Measurements from ENCODE around the gene DRAXIN. TPM values are rescaled to one million over a fixed set of nuclear protein-coding genes. Genes with fewer than 3 reads are reported as not detected.

DRAXIN gene
- total RNA-seq, 2 donors from 2014 or later, result not detected

- Histone ChIP-seq H3K27ac (peak overlapping the region in 3 of 4 donors; percentile 81 to 93 (median 84)), H3K4me3 (no peak overlapping the region), H3K9me3 (no peaks in the 10 kb centered on the region), H3K4me1 (peaks cover 49% of the 10 kb centered on the region), H3K36me3 (replicated peaks in 1 of 2; ENCODE audit: insufficient read depth in 1 of 2, low read depth in 2 of 2) (no peaks in the 10 kb centered on the region), H3K27me3 (no peaks in the 10 kb centered on the region)
- DNase-seq, result no peak
- TF ChIP-seq CTCF (IDR thresholded peaks at IDR 0.05), result no peak
- no peak for TF ChIP-seq POLR2A (IDR thresholded peaks at IDR 0.05)
- intact Hi-C loops (cut with DNase I), result no loop called here
- 51 to 80% methylated on average over 4 of the region's 4 CpGs for WGBS, 2 donors
- no peak for ATAC-seq
Measured at GRCh38 chr1:11651017-11651416, 40.5 kb upstream of the DRAXIN start.

- DNase-seq, result no peak
- H3K36me3 ChIP-seq (replicated peaks in 1 of 2; ENCODE audit: insufficient read depth in 1 of 2, low read depth in 2 of 2), result no peaks in the 10 kb centered on the region
- no peaks in the 10 kb centered on the region for H3K27me3 ChIP-seq
- TF ChIP-seq POLR2A (IDR thresholded peaks at IDR 0.05) (no peak), CTCF (IDR thresholded peaks at IDR 0.05) (no peak)
- no peak overlapping the region for H3K4me3 ChIP-seq
- peak overlapping the region in 3 of 4 donors; percentile 85 to 93 (median 90) for H3K27ac ChIP-seq
- 77 to 79% methylated on average over 8 to 11 of the region's 11 CpGs for WGBS, 2 donors
- no peaks in the 10 kb centered on the region for H3K9me3 ChIP-seq
- H3K4me1 ChIP-seq, result peaks cover 49% of the 10 kb centered on the region
- no peak for ATAC-seq
- intact Hi-C loops (cut with DNase I), result no loop called here
Measured at GRCh38 chr1:11652203-11652780, 39.2 kb upstream of the DRAXIN start.

- H3K4me3 ChIP-seq, result peak overlapping the region in 1 of 2 donors; percentile 40
- ATAC-seq, result no peak
- H3K36me3 ChIP-seq (replicated peaks in 1 of 2; ENCODE audit: insufficient read depth in 1 of 2, low read depth in 2 of 2), result no peaks in the 10 kb centered on the region
- TF ChIP-seq CTCF (IDR thresholded peaks at IDR 0.05), result peak in 1 of 7 experiments; percentile 12
- TF ChIP-seq POLR2A (IDR thresholded peaks at IDR 0.05), result peak in 2 of 3 donors; percentile 52 to 55
- H3K27me3 ChIP-seq, result no peaks in the 10 kb centered on the region
- 32 to 70% methylated on average over 13 to 16 of the region's 17 CpGs for WGBS, 2 donors
- peaks cover 45% of the 10 kb centered on the region for H3K4me1 ChIP-seq
- intact Hi-C loops (cut with DNase I), result no loop called here
- H3K27ac ChIP-seq, result peak overlapping the region; percentile 70 to 93 (median 88)
- peak; percentile 37 to 92 (median 82) for DNase-seq
- H3K9me3 ChIP-seq, result no peaks in the 10 kb centered on the region
Measured at GRCh38 chr1:11653101-11653860, 38.2 kb upstream of the DRAXIN start.

GRCh38 chr1:11653861-11654136 is 37.7 kb upstream of the DRAXIN start:
- no peak for TF ChIP-seq POLR2A (IDR thresholded peaks at IDR 0.05)
- WGBS, 2 donors, result 45 to 58% methylated on average over 5 to 6 of the region's 7 CpGs
- DNase-seq (no peak), ATAC-seq (no peak)
- intact Hi-C loops (cut with DNase I), result no loop called here
- peaks cover 40% of the 10 kb centered on the region for H3K4me1 ChIP-seq
- H3K27me3 ChIP-seq, result no peaks in the 10 kb centered on the region
- no peaks in the 10 kb centered on the region for H3K9me3 ChIP-seq
- H3K4me3 ChIP-seq, result peak overlapping the region; percentile 38 to 40
- no peaks in the 10 kb centered on the region for H3K36me3 ChIP-seq (replicated peaks in 1 of 2; ENCODE audit: insufficient read depth in 1 of 2, low read depth in 2 of 2)
- H3K27ac ChIP-seq, result peak overlapping the region; percentile 70 to 93 (median 88)

GRCh38 chr1:11654137-11654938 is 37.2 kb upstream of the DRAXIN start, which contains the start of the genes FBXO2 and FBXO44:
TSS of gene FBXO2 (minus strand) at chr1:11654429. CDS start at chr1:11654340, 89 bp downstream.
TSS of gene FBXO44 (plus strand) at chr1:11654877. CDS start at chr1:11655836, 959 bp downstream.
- Histone ChIP-seq H3K9me3 (no peaks in the 10 kb centered on the region), H3K27ac (peak within 1 kb of the TSS; percentile 70 to 93 (median 88)), H3K27me3 (no peaks in the 10 kb centered on the region), H3K4me3 (peak within 1 kb of the TSS; percentile 40 to 48), H3K36me3 (replicated peaks in 1 of 2; ENCODE audit: insufficient read depth in 1 of 2, low read depth in 2 of 2) (no peaks in the 10 kb centered on the region), H3K4me1 (peaks cover 37% of the 10 kb centered on the region)
- WGBS, 2 donors, result 3 to 13% methylated on average over 7 to 62 of the region's 94 CpGs
- peak in 2 of 3 donors; percentile 58 to 64 for TF ChIP-seq POLR2A (IDR thresholded peaks at IDR 0.05)
- no peak for TF ChIP-seq CTCF (IDR thresholded peaks at IDR 0.05)
- intact Hi-C loops (cut with DNase I), result no loop called here
- ATAC-seq (peak; percentile 86), DNase-seq (peak; percentile 80 to 87 (median 84))

Measured in body of pancreas (tissue), 4 donors.